SK-N-MC (cell line): ENCODE results near the gene ZNF740.

Source experiments
- EZH2 ChIP-seq: fragments of 200-600 bp; sonication (generic); IDR thresholded peaks from one replicate; pipeline ENCODE4 v1.6.1; 2017; ENCODE audit warnings: antibody characterized with exemption
- POLR2AphosphoS5 ChIP-seq: IDR thresholded peaks from 2 replicates; pipeline ENCODE4 v1.6.1; 2012; ENCODE audit warnings: mild to moderate bottlenecking, low read depth, low read length, borderline replicate concordance

GRCh38 chr12:53199700-53200099, 19.2 kb downstream of the ZNF740 start:
- TF ChIP-seq POLR2AphosphoS5 (no peak), EZH2 (no peak)
